ENCODE data around the gene SBF2.

SBF2 gene

GRCh38 chr11:9739123-9739900 lies 554.7 kb downstream of the SBF2 start:
- in situ Hi-C loops (cut with MboI; ENCODE audit: low pct_unique_long_range_greater_than_20kb, low sequenced_read_pairs, unreplicated experiment) = no loop called here
- no peak for DNase-seq (ENCODE audit: low spot score)

DNA sequence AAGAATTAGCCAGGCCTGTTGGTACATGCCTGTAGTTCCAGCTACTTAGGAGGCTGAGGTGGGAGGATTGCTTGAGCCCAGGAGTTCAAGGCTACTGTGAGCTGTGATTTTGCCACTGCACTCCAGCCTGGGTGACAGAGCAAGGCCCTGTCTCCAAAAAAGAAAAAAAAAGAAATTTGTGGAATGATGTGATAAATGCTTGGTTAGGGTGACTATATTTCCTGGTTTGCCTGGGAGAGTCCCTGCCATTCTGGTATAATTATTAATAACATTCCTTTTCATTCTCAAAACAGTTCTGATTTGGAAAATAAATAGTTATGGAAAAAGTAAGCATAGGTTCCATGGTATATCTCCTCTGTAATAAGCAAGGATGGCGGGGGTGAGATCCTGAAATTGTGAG lies 555.3 kb downstream of the SBF2 start:
- TF ChIP-seq CTCF (IDR thresholded peaks at IDR 0.05; ENCODE audit: extremely low read depth, insufficient read depth, missing control alignments) = no peak
- in situ Hi-C loops (cut with MboI; ENCODE audit: low pct_unique_long_range_greater_than_20kb, low sequenced_read_pairs, unreplicated experiment) = no loop called here
- DNase-seq (ENCODE audit: low spot score) = no peak

More at GRCh38 chr11:9739123-9739900, 554.7 kb downstream of the SBF2 start:
- no peak for TF ChIP-seq CTCF (IDR thresholded peaks at IDR 0.05; ENCODE audit: extremely low read depth, insufficient read depth, missing control alignments)

DNA sequence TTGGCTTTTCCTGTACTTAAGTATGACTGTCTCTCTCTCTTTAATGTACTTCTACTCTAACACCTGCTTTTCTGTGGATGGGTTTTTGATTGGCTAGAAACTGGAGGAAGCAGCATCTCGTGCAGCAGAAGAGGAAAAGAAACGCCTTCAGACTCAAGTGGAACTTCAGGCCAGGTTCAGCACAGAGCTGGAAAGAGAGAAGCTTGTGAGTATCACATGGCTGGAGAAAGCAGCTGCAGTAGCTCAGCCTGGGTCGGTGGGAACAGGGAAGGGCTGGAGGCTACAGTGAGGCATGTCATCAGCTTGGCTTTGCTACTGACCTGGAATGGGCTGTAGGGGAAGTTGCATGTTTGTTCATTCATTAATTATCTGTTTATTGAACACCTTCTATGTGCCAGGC lies 555.9 kb downstream of the SBF2 start:
- in situ Hi-C loops (cut with MboI; ENCODE audit: low pct_unique_long_range_greater_than_20kb, low sequenced_read_pairs, unreplicated experiment) = no loop called here
- no peak for TF ChIP-seq CTCF (IDR thresholded peaks at IDR 0.05; ENCODE audit: extremely low read depth, insufficient read depth, missing control alignments)
- DNase-seq (ENCODE audit: low spot score) = no peak

- no peak for TF ChIP-seq CTCF (IDR thresholded peaks at IDR 0.05; ENCODE audit: extremely low read depth, insufficient read depth, missing control alignments)
- DNase-seq (ENCODE audit: low spot score) = no peak
- in situ Hi-C loops (cut with MboI; ENCODE audit: low pct_unique_long_range_greater_than_20kb, low sequenced_read_pairs, unreplicated experiment) = no loop called here
Observed at GRCh38 chr11:9736365-9736764, 557.7 kb downstream of the SBF2 start.

- in situ Hi-C loops (cut with MboI; ENCODE audit: low pct_unique_long_range_greater_than_20kb, low sequenced_read_pairs, unreplicated experiment) = no loop called here
- TF ChIP-seq CTCF (IDR thresholded peaks at IDR 0.05; ENCODE audit: extremely low read depth, insufficient read depth, missing control alignments) = no peak
- DNase-seq (ENCODE audit: low spot score) = no peak
Observed at GRCh38 chr11:9735919-9736318, 558.1 kb downstream of the SBF2 start.

GRCh38 chr11:9735236-9735635 lies 558.8 kb downstream of the SBF2 start:
- TF ChIP-seq CTCF (IDR thresholded peaks at IDR 0.05; ENCODE audit: extremely low read depth, insufficient read depth, missing control alignments) = no peak
- no peak for DNase-seq (ENCODE audit: low spot score)
- in situ Hi-C loops (cut with MboI; ENCODE audit: low pct_unique_long_range_greater_than_20kb, low sequenced_read_pairs, unreplicated experiment) = no loop called here

Data from GM13977 (cell line).